ENCODE results near the gene AKAP6. TPM values are rescaled to one million over a fixed set of nuclear protein-coding genes. Genes with fewer than 3 reads are reported as not detected.

Gene AKAP6
- total RNA-seq, 1 experiment from 2014 or later: 2.3 TPM

DNA sequence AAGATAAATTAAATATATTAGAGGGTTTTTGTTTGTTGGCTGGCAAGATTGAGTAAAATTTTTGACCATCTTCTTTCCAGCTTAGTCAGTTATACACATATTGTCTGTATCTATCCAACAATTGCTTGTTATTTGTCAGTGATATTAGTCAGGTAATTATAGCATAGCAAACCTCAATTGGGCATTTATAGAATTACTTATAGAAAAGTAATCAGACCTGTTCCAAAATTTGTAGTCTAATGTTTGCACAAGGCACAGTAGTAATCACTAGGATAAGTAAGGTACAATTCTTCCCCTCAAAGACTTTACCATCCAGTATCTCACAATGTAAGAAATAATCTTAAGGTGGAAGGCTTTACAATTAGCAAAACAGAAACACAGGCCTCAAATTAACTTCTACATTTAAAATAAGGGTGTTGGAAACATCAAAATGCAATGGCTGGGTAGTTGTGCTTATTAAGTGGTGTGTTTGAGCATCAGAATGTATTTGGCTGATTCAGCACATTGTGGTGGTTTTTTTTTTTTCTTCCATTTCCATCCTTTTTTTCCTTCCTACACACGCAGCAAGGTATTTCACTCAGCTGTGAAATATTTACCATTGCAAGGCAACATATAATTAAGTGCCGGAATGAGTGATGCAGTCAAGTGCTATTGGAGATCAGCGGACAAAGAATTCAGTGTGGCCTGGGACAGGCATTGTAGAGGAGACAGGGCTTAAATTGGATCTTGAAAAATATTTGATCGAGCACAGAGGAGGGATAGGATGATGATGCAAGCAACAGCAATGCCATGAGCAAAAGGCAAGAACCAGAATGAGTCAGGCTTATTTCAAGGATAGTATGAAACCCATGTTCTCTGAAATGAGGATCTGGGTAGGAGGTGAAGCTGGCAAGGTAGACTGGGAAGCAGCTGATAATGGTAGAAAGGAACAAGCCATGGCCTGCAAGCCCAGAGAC, 178.2 kb downstream of the AKAP6 start:
- in situ Hi-C loops (cut with HindIII; ENCODE audit: low sequenced_read_pairs): no loop called here
- no peak for DNase-seq (ENCODE audit: low spot score)

DNA sequence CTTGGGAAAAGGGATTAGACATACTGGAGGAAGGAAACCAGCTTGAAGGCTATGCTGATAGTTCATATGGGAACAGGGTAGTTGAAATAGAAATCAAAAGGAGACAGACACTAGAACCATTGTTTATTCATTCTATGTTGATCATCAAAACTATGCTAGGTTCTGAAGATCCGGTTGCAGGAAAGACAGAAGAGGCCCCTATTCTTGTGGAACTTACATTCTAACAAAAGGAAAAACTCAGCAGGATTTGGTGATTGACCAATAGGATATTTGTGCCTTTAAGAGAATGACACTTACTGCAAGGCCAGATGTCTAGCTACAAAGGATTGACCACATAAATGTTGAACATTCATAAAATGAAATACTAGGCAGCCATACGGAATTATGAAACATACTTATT, 179.2 kb downstream of the AKAP6 start:
- DNase-seq (ENCODE audit: low spot score): no peak
- in situ Hi-C loops (cut with HindIII; ENCODE audit: low sequenced_read_pairs): no loop called here

DNA sequence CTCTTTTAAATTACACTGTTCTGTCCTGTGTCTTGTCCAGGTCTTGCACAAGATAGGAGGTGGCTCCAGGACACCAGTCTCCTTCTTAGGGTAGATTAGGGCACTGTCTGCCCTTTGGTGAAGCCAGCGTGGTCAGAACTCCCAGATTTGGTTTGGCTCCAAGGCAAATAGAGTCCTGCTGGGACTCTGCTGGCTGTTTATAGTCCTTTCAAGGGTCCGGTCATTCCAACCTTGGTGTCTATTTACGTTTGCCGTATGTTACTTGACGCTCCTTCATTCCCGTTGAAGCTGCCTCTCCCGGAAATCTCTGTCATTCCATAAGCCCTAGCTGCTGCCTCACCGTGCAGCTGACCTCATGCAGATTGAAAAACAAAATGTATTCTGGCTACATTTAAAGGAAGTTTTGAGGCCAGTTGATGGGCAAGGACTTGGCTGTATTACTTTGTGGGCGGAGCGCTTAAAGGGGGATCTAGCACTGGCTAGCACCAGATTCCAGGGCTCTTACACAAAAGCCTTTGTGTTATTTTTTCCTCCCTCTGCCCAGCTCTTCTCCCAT, 180.6 kb downstream of the AKAP6 start:
- peak; percentile 48 for DNase-seq (ENCODE audit: low spot score)
- in situ Hi-C loops (cut with HindIII; ENCODE audit: low sequenced_read_pairs): no loop called here

DNA sequence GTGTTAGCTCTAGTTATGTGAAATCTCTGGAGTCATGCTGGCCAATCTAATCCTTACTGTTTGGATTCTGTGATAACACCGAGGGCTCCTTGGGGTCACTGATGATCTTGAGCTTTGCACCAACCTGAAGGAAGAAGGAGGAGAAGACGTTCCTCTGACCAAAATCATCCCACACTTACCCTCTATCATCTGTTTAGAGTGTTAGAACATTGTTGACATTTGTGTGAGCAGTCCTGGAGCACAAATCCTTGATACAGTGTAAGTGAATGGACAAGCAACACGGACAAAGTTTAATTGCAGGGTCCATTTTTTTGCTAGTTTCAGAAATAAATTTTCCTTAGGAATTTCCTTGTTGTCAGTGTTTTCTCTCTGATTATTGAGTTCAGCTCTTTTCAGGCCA, 181.7 kb downstream of the AKAP6 start:
- in situ Hi-C loops (cut with HindIII; ENCODE audit: low sequenced_read_pairs): no loop called here

DNA sequence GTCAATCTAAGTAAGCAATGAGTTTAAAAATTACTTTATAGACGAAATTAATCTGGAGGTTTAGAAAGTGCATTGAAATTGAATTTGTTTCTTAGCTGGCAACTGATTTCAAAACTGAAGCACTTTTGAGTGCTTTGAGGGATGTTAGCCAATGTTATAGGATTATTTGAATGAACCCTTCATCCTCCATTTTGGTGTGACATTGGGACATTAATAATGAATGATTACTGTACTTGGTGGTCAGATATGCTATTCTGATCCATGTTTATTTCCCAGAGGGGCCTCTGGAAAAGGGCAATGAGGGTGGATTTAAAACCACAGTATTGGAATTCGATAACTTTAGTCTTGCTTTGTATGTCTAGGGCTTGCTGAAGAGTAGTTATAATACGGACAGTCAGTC, 183.2 kb downstream of the AKAP6 start:
- in situ Hi-C loops (cut with HindIII; ENCODE audit: low sequenced_read_pairs): no loop called here
- no peak for DNase-seq (ENCODE audit: low spot score)

More for the DNA sequence above, 181.7 kb downstream of the AKAP6 start:
- no peak for DNase-seq (ENCODE audit: low spot score)

DNA sequence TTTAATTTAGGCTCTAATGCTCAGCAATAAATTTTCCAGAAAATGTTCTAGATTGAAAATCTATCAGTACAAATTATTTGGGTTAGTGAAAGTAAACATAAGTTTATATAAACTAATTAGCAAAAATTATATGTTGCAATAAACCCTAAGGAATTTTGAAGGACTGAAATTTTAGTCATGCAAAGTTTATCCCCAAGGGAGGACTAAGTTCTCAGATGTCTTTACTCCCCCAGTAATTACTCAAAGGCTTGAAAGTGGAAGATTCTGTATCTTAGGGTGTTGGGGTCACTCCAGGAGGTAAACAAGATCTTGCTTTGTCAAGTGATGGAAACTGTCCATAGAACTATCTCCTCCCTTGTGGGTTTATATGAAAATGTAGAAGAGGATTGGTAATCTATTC, 183.7 kb downstream of the AKAP6 start:
- in situ Hi-C loops (cut with HindIII; ENCODE audit: low sequenced_read_pairs): no loop called here

DNA sequence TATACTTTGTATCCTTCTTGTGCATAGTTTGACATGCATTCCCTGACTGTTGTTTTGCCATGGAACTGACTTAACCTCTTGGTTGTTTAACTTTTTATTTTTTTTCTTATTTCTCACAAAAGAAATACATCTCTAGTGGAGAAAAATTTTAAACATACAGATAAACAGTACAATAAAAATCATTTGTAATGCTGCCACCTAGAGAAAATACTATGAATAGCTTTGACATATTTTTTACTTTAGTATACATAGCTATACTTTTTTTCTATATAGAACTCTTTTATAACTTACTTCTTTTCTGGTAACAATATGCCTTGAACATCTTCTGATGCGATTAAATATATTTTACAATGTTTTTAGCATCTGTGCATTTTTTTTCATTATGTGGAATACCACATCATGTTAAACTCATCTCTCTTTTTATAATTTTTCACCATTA, 184.5 kb downstream of the AKAP6 start:
- DNase-seq (ENCODE audit: low spot score): peak; percentile 33
- in situ Hi-C loops (cut with HindIII; ENCODE audit: low sequenced_read_pairs): no loop called here

More for the DNA sequence above, 183.7 kb downstream of the AKAP6 start:
- DNase-seq (ENCODE audit: low spot score): no peak

DNA sequence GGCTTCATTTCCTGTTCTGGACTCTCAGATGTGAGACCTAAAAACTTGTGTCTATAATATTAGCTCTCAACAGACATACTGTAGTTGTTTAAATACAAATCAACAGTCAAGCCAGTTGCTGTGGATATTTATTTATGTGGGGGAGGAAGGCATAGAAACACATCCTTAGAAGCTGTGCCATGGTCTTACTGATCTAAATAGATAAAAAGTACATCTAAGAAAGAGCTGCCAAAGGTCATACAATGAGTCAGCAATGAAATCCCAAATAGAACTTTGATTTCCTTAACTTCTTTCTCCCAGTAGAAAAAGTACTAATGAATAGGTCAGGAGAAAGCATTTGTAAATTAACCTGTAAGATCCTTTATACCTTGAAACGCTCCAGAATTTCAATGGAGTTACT, 185.1 kb downstream of the AKAP6 start:
- no peak for DNase-seq (ENCODE audit: low spot score)
- in situ Hi-C loops (cut with HindIII; ENCODE audit: low sequenced_read_pairs): no loop called here

DNA sequence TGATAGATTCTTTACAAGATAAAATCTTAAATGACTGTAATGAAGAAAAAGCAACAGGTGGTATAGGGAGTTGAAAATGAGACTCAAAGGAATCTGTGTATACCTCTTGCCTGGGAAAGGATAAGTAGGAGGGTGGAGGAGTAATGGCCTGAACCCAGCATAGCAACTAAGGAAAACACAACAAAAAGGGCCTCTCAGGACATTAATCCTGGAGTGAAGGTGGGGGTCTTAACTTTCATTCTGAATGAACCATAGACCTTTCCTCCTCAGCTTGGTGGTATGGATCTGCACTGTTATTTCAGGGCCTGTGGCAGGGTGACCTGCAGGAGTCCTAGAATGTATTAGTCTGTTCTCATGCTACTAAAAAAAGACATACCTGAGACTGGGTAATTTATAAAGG, 185.6 kb downstream of the AKAP6 start:
- in situ Hi-C loops (cut with HindIII; ENCODE audit: low sequenced_read_pairs): no loop called here
- DNase-seq (ENCODE audit: low spot score): no peak

DNA sequence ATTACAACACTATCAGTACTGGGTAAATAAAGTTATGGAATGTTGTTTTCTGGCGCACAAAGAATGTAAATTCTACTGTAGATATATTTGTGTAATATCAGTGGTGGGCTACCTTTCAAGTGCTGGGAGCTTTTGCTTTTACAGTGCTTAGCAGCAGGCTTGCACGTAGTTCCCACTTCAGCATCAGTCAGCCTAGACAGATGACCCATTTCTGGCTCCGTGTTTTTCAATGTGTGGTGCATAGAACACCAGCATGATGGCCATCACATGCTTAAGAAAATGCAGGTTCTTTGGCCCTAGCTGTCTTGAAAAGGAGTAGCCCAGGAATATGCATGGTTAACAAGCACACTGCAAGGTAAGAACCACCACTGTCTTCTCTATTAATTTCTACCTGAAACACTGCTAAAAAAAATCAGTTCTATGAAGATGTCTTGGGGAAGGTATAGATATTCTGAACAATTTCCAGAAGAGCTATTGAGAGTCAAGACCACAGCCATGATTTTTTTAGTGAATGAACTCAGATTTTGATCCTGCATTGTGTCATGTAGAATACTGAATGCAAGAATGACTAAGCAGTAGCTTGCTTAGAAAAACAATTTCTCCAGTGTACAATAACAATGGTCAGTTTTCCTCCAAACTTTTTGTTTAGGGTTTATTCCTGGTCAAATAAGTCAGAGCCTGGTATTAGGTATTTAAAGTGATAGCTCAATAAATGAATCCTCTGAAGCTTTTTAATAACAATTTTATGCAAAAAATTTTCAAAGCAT, 195.7 kb downstream of the AKAP6 start:
- no peak for DNase-seq (ENCODE audit: low spot score)
- in situ Hi-C loops (cut with HindIII; ENCODE audit: low sequenced_read_pairs): no loop called here

DNA sequence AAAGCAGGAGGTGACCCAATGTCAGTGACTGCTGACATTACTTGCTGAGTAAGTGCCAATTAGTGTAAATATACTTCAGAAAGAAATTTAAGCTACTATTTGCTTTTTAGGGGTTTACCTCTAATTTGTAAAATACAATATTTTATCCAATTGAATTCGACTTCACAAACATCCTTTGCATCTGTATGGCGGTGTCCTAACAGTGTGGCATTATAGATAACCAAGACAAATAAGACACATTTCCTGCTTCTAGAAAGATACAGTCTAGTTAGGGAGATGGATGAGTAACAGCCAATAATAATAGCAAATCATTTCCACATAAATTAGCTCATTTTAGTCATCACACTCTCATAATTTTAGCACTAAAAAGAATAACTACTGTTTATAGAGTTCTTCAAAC, 196.5 kb downstream of the AKAP6 start:
- in situ Hi-C loops (cut with HindIII; ENCODE audit: low sequenced_read_pairs): no loop called here
- DNase-seq (ENCODE audit: low spot score): no peak

DNA sequence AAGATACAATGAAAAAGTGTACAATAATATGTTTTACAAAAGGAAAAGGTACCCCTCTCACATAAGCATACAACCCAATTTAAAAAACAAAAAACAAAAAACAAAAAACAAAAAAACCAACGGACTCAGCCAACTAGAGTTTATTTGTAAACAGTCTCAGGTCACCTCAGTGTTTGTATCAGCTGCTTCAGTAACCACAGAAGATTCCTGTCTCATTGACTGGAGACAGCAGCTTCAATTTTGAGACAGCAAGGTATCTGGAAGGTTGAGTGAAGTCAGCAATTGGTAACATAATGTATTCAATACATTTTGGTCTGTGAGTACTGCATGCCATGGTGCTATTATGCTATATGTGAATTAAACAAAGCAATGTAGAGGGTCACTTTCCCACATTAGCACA, 201.7 kb downstream of the AKAP6 start:
- in situ Hi-C loops (cut with HindIII; ENCODE audit: low sequenced_read_pairs): no loop called here
- DNase-seq (ENCODE audit: low spot score): no peak

DNA sequence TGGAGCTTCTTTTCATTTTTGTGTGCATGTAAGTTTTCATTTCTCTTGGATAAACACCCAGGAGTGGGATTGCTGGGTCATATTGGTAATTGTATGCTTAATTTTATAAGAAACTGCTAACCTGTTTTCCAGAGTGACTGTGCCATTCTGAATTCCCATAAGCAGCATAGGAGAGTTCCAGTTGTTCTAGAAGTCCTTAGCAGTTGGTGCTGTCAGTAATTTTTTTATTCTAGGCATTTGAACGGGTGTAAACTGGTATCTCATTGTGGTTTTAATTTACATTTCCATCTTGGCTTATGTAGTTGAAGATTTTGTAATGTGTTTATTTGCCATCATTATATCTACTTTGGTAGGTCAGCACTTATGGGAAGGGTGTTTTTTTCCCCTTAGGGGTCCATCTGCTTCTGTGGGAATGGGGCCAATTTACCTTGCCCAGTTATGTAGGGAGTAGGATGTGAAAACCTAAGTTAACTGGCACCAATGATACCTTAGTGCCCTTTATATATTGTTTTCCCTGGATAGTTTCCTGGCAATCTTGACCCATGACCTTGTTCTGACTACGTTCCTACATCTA, 202.9 kb downstream of the AKAP6 start:
- DNase-seq (ENCODE audit: low spot score): peak; percentile 36
- in situ Hi-C loops (cut with HindIII; ENCODE audit: low sequenced_read_pairs): no loop called here

DNA sequence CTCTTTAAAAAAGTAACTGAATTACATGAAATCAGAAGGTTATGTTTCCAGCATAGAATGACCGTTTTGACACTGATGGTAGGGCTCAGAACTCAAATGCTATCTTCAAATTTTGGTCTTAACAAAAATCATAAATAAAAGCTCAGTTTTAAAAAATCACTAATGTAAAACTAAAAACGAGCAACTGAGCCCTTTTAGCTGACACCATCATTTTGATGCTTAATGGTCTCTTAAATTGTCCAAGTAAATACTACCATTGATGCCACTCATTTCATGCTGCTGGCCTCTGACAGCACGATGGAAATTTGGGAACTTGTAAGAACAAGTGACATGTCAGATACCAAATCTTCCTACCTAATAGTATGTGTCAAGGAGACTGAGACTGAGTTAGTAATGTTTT, 205.0 kb downstream of the AKAP6 start:
- DNase-seq (ENCODE audit: low spot score): no peak
- in situ Hi-C loops (cut with HindIII; ENCODE audit: low sequenced_read_pairs): no loop called here

DNA sequence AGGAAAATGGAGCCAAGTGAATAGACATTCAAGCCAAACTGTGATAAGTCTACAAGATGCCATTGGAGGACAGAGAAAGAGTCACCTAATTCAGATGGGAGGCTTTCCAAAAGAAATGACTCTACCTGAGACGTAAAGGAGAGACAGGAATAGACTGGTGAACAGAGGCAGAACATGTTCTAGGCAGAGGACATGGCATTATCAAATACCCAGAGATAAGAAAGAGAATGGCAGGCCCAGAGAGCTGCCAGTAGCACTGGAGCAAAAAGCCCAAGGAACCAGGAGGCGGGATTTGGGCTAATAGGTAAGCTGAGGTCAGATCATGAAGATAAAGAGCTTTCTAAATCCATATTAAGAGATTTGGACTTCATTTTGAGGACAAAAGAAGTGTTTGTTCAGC, 207.1 kb downstream of the AKAP6 start:
- in situ Hi-C loops (cut with HindIII; ENCODE audit: low sequenced_read_pairs): no loop called here
- no peak for DNase-seq (ENCODE audit: low spot score)

DNA sequence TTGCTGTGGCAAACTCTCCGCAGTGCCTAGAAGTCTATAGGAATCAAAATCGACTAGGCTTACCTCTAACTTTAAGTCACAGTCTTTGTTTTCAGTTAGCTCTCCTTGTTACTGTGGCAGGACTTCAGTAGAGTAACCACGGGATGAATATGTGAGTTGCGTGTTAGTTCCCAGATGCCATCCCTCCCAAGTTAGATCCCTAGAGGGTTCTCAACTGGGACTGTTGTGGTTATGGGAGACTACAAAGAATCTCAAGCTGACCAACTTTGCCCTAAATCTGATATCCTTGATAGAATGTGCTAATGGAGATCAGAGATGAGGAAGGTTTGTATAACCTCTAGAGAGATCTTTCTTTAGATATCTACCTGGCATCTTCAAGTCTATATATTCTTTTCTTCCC, 208.1 kb downstream of the AKAP6 start:
- DNase-seq (ENCODE audit: low spot score): no peak
- in situ Hi-C loops (cut with HindIII; ENCODE audit: low sequenced_read_pairs): no loop called here

DNA sequence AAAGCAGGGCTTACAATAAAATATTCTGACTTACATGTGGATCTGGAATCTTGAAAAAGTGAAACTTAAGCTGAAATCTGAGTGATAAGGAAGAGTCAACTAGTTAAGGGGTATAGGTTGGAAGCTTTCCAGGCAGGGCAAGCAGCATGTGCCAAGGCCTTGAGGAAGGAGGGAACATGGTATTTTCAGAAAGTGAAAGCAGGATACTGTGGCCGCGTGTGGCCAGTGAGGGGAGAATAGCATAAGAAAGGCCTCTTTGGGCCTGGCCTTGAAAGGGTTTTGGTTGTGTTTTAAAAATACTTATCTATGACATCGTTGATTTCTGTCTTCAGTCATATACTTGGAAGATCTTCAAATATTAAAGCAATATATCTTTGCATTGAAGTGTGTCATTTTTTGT, 213.4 kb downstream of the AKAP6 start:
- in situ Hi-C loops (cut with HindIII; ENCODE audit: low sequenced_read_pairs): no loop called here
- DNase-seq (ENCODE audit: low spot score): no peak

DNA sequence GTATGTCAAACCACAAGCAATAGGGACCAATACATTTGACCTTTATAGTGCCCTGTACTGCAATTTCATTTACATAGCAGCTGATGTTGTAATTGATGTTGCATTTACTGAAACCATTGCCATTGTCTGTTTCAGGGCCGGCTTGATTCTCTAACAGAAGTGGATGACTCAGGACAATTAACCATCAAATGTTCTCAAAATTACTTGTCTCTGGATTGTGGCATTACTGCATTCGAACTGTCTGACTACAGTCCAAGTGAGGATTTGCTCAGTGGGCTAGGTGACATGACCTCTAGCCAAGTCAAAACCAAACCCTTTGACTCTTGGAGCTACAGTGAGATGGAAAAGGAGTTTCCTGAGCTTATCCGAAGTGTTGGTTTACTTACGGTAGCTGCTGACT, 216.0 kb downstream of the AKAP6 start:
- in situ Hi-C loops (cut with HindIII; ENCODE audit: low sequenced_read_pairs): no loop called here
- no peak for DNase-seq (ENCODE audit: low spot score)

DNA sequence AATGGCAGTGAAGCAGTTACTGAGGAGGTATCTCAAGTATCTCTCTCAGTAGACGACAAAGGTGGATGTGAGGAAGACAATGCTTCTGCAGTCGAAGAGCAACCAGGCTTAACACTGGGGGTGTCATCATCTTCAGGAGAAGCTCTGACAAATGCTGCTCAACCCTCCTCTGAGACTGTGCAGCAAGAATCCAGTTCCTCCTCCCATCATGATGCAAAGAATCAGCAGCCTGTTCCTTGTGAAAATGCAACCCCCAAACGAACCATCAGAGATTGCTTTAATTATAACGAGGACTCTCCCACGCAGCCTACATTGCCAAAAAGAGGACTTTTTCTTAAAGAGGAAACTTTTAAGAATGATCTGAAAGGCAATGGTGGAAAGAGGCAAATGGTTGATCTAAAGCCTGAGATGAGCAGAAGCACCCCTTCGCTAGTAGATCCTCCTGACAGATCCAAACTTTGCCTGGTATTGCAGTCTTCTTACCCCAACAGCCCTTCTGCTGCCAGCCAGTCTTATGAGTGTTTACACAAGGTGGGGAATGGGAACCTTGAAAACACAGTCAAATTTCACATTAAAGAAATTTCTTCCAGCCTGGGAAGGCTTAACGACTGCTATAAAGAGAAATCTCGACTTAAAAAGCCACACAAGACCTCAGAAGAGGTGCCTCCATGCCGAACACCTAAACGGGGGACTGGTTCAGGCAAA, 216.6 kb downstream of the AKAP6 start:
- DNase-seq (ENCODE audit: low spot score): no peak
- in situ Hi-C loops (cut with HindIII; ENCODE audit: low sequenced_read_pairs): no loop called here

Data from G401 (cell line).